DLD1 (cell line): ENCODE data around the gene NANOS1.

Experiments used
- in situ Hi-C: cut with HindIII; loops from 2 replicates; pipeline ENCODE4 v1.10.0; 2017; ENCODE audit warnings: low sequenced_read_pairs

The NANOS1 gene

DNA sequence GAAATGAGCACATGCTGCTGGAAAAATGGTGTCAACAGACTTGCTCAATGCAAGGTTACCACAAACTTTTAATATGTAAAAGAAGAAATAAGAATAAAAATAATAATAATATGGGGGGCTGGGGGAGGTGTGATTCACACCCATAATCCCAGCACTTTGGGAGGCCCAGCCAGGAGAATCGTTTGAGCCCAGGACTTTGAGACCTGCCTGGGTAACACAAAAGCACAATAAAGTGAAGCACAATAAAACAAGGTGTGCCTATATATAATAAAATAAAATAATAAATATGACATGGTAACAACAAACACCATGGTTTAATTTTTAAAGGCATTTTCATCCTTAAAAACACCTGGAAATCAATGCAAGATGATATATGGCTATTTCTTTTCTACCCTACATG is 26.0 kb downstream of the NANOS1 start:
- in situ Hi-C loops: no loop called here

DNA sequence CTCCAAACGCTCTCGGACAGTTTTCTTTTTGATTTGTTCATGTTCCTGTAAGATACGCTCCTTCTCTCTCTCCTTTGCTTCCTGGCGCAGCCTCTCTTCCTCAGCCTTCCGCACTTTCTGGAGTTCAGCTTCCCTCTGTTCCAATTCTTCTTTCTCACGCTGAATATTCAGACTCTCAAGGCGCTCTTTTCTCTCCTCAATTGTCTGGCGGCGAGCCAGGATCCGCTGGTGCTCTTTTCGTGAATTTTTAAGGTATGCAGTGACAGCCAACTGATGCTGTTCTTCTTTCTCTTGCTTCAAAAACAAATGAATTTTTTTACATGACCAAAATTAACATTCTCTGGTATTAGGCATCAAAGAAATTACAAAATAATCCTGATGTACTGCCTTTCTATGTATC is 28.5 kb downstream of the NANOS1 start:
- in situ Hi-C loops: no loop called here

DNA sequence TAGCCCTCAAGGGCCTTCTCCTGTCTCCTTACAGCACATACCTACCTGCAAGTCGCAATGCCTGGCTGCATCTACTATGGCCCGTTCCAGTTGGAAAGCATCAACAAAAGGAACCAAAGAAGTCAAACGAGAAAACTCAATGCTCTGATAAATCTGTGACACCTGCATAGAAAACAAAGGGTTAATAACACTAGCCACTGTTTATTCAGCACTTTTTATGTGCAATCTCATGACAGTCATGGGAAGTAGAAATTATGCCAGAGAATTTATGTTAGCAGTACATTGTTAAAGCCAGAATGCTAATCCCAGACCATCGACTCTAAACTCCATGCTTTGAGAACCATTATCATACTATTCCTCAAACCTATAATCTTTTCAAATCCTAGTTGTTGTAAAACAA is 30.0 kb downstream of the NANOS1 start:
- in situ Hi-C loops: no loop called here

DNA sequence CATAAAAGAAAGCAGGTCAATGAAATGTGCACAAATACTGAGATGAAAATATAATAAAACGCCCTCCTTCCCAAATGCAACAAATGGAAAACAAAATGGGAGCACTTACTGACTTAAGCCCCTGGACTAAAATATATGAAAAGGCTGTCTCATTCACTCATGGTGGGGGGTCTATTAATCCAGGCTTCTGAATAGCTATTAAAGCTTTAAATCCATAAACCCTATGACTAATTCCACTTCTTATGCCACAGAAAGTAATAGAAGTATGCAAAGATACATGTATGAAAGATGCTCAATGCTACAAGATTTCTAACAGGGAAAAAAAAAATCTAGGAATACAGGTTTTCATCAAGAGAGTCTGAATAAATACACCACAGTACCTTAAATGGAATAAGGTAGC is 30.6 kb downstream of the NANOS1 start:
- in situ Hi-C loops: no loop called here

DNA sequence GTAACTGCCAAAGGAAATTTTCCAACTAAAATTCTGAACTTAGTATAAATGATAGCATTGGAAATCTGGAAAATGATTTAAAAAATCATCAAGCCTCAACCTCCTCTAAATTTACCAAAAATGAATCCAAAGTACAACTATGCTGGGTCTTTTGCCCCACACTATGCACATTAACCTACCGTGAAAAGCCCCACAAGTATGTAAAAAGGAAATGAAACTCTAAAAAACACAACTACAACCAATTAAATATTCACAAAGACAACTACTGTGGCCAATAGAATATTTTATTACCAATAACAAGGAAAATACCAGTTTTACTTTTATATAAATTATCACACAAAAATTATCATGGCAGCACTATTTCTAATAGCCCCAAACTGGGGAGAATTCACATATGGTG is 31.8 kb downstream of the NANOS1 start:
- in situ Hi-C loops: no loop called here

DNA sequence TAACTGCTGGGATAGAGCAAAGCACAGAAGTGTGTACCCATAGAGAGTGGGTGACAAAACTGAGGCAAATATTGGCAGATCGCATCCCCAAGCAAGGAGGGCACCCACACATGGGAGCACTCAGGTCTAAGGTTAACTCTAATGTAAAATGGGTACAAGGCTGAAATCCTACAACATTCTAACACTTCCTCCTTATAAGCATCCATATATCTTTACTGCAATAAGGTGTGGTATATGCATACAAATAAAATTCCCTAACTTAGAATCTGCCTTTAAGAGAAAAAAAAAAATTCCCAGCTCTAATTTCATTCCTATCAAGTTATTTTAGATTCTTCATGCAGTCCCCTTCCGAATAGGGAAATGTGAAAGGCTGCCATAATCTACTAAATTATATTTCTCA is 32.4 kb downstream of the NANOS1 start:
- in situ Hi-C loops: no loop called here

DNA sequence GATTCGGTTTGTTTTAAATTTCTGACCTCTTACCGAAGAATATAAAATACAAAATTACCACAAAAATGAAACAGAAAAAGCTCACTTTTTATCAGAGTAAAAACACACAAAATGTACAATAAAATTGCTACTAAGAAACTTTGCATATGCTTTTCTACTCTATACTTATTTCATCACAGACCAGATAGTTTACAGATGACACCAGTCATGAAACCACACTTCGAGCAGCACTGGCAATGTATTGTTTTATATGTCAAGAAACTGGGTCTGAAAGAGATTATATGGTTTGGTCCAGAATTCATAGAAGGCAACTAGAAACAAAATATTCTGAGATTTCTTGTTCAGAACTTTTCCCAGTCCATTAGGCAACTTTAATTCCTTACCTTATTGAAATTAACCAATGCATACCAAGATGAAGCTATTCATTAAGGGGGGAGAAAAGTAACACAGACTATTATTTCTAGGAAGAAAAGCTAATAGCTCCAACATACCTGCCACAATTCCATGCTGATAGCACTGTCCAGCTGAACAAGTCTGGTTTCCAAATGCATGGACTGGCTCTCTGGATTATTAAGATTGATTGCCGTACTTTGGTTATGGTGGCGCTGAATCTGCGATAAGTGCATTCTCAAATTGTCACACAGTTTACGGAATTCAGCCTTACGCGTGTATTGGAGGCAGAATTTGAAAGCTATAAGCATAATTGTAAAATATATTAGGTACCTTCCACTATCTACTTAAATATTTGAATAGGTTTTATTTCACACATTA is 41.1 kb downstream of the NANOS1 start:
- in situ Hi-C loops: no loop called here

DNA sequence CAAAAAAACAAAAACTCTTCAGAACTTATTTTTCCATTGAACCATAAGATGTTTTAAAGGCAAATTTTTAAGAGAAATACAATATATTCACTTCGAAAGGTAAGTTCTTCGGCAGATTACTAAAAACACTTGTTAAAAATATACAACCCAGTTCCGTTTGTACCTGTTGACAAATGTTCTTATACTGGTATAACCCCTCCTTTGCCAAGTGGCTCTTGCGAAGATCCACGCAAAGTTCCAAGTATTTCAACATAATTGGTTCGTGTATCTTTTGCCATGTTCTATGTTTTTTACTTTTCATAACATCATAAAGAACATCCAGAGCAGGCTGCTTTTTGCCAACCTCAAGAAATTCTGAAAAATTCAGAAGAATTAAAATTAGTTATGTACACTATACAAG is 44.1 kb downstream of the NANOS1 start:
- in situ Hi-C loops: no loop called here

DNA sequence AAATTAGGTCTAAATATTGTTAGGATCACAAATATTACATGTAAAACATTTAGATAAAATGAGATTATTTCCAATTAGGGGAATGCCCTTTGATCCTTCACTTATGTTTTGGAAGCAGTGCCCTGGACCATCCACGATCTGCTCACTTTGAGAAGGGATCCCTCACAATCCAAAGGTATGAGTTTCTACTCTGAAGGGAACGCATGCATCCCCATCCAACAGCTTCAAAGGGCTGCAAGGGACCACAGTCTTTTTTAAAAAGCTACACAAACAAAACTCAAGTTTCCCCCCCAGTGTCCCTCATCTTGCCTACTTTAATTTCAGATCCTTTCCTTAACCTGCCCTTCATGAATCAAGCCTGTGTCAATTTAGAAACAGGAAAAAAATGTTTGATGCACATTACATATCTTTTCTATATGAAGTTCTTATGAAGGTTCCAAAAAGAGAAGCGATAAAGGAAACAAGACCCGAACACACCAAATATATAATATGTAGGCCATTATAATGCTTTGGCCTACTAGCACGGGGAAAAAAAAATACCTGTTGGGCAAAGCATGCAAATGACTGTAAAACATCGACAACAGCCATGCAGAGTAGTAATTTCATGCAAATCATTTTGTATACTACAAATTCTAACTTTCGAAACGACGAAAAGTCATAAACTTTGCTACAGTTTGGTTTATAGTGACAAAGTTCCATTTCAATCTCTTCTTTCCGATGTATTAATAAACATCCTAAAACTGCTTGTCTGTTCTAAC is 49.1 kb downstream of the NANOS1 start:
- in situ Hi-C loops: no loop called here

DNA sequence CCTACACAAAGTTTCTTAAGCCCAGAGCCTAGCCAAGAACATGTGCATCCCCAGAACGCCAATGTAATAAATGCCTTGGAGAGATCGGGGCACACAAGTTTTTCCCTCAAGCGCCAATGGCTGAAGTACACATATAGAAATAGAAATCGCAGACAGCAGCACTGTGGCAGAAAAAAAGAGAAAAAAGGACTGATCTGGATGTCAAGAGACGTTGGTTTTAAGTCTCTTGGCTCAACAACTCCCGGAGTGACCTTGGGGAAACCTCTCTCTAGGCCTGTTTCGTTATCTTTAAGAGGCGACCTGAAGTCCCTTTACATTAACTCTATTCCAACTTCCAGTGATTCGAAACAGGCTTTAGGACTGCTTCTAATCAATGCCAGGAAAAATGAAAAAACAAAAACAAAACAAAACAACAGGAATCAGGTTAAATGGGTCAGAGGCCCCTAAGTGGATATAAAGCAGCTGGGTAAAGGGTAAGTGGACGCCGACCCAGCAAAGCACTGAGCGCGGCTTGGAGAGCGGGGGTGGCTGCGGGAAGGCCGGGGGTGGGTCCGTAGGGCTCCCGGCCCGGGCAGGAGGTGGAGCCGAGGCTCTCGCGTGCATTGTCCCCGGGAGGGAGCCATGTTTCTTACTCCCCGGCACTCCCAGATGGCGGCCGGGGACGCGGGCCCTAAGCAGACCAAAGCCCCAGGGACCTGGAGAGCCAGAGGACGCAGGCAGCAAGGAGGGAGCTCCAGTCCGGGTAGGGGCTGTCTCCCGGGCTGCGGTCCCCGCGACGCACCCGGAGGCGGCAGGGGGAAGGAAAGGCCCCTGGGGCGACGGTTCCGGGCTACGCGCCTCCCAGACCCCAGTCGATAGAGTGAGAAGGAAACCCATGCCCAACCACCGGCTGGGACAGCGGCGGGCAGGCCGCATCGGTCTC is 50.3 kb downstream of the NANOS1 start:
- in situ Hi-C loops: no loop called here

DNA sequence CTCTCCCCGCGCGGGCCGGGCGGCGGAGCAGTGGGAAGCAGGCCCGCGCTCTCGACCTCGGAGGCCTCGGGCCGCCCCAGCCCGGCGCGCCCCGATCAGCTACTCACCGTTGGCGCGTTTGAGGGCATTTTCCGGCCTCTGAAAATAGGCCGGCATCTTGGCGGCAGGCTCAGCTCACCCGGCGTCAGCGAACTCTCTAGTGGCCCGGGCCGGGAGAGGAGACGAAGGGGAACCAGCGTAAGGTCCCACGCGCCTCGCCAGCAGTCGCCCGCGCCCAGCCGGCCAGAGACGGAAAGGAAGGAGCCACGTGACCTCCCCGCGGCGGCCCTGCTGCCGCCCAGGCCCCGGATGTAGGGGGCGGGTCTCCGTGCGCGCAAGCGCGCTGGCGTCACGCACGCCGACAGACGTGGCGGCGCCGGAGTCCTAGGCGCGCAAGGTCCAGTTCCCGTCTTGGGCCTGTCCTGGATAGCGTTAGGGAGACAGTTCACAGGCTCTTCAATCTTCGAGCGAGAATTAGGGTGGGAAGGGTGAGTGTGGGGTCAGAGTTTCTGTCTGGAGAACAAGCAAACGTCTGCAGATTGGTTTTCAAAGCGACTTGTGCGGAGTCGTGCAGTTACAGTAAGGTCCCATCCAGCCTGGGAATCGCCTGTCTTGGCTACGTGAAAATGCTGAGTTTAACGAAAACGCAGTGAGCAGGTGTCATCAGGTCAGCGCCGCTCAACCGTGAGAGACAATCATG is 51.2 kb downstream of the NANOS1 start, which contains the start of gene EIF3A:
EIF3A (minus strand) TSS at position 297 of the 739 bp plus-strand sequence; CDS start at position 156, 141 bp downstream.
- in situ Hi-C loops: no loop called here
